DND-41 (cell line): ENCODE data around the gene CCND1.

ENCODE experiments used
- ATAC-seq: fragments of 200-7000 bp; cut with Tn5 transposase; 3 replicates; pipeline ENCODE4 v1.9.1; 2021; ENCODE audit warnings: low read depth; ENCODE audit not compliant: insufficient read depth
- DNase-seq: peaks from one replicate; pipeline ENCODE4 v3.0.0-alpha.2; 2020
- H2AFZ ChIP-seq: 2 replicates; pipeline ENCODE4 v1.6.0; 2012; ENCODE audit warnings: low read depth, low read length
- H3K27ac ChIP-seq: 2 replicates; pipeline ENCODE4 v1.5.1; 2012; ENCODE audit warnings: low read length, inconsistent platforms
- H3K27me3 ChIP-seq: fragments of 200-600 bp; sonication (generic); 2 replicates; pipeline ENCODE4 v1.6.0; 2012; ENCODE audit warnings: low read length, mild to moderate bottlenecking, inconsistent platforms; ENCODE audit not compliant: insufficient read depth, poor library complexity
- H3K36me3 ChIP-seq: 2 replicates; pipeline ENCODE4 v1.5.1; 2012; ENCODE audit warnings: low read length, inconsistent platforms; ENCODE audit not compliant: insufficient read depth
- H3K4me1 ChIP-seq: 2 replicates; pipeline ENCODE4 v1.5.1; 2012; ENCODE audit warnings: mild to moderate bottlenecking, low read length; ENCODE audit not compliant: insufficient read depth
- H3K4me2 ChIP-seq: 2 replicates; pipeline ENCODE4 v1.6.0; 2012; ENCODE audit warnings: mild to moderate bottlenecking, moderate library complexity, low read length, inconsistent platforms; ENCODE audit not compliant: insufficient read depth
- H3K4me3 ChIP-seq, 2 experiments: fragments of 200-600 bp in 1 of 2; shearing (Covaris generic) in 1 of 2; 2 replicates each; pipeline ENCODE4 v1.5.1; 2012 to 2016; ENCODE audit warnings: inconsistent platforms in 2 of 2, low read length in 2 of 2, mild to moderate bottlenecking in 2 of 2, low read depth in 1 of 2, moderate library complexity in 1 of 2
- H3K79me2 ChIP-seq: 2 replicates; pipeline ENCODE4 v1.6.0; 2012; ENCODE audit warnings: low read length, inconsistent platforms; ENCODE audit not compliant: insufficient read depth
- H3K9ac ChIP-seq: 2 replicates; pipeline ENCODE4 v1.6.0; 2012; ENCODE audit warnings: low read depth, mild to moderate bottlenecking, inconsistent platforms, low read length, moderate library complexity
- H3K9me3 ChIP-seq: 2 replicates; pipeline ENCODE4 v1.5.1; 2012; ENCODE audit warnings: low read length, moderate library complexity, mild to moderate bottlenecking, inconsistent platforms; ENCODE audit not compliant: insufficient read depth, severe bottlenecking
- H4K20me1 ChIP-seq: 2 replicates; pipeline ENCODE4 v1.6.0; 2012; ENCODE audit warnings: low read length; ENCODE audit not compliant: insufficient read depth
- EZH2 ChIP-seq: IDR thresholded peaks from 3 replicates; pipeline ENCODE4 v1.6.1; 2012; ENCODE audit warnings: borderline replicate concordance, low read depth, mild to moderate bottlenecking, moderate library complexity, low read length, inconsistent platforms; ENCODE audit not compliant: severe bottlenecking
- TF ChIP-seq, protein P1 (sequence below): IDR thresholded peaks from 2 replicates; pipeline ENCODE4 v1.5.1; 2012; ENCODE audit warnings: borderline replicate concordance, low read length, moderate library complexity, mild to moderate bottlenecking; ENCODE audit not compliant: poor library complexity, severe bottlenecking; ENCODE audit errors: extremely low read depth

The CCND1 gene

DNA sequence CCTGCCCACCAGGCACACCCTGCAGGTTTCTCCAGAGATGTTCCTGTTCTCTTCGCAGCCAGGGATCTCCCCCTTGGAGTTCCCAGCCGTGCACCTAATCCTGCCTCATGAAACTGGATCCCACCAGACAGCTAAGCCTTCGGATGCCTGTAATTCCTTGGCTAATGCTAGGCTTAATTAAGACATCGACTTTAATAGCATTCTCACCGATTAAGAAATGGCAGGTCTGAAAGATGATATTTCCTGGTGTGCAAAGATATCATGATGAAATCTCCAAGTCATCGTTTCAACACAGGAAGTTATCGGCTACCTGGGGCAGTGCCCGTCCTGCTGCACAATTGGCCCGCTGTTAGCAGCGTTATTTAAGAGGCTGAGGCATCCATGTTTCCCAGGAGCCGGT is 41.5 kb upstream of the CCND1 start:
- Histone ChIP-seq H3K4me2 (no peak overlapping the region), H3K9me3 (no peaks in the 10 kb centered on the region), H3K27ac (no peak overlapping the region), H4K20me1 (no peaks in the 10 kb centered on the region), H3K4me3 (no peak overlapping the region), H2AFZ (no peak overlapping the region), H3K79me2 (no peaks in the 10 kb centered on the region), H3K4me1 (no peaks in the 10 kb centered on the region), H3K36me3 (no peaks in the 10 kb centered on the region), H3K9ac (no peak overlapping the region), H3K27me3 (peaks cover 2% of the 10 kb centered on the region)
- ATAC-seq (no peak), DNase-seq (no peak)
- TF ChIP-seq, protein P1, sequence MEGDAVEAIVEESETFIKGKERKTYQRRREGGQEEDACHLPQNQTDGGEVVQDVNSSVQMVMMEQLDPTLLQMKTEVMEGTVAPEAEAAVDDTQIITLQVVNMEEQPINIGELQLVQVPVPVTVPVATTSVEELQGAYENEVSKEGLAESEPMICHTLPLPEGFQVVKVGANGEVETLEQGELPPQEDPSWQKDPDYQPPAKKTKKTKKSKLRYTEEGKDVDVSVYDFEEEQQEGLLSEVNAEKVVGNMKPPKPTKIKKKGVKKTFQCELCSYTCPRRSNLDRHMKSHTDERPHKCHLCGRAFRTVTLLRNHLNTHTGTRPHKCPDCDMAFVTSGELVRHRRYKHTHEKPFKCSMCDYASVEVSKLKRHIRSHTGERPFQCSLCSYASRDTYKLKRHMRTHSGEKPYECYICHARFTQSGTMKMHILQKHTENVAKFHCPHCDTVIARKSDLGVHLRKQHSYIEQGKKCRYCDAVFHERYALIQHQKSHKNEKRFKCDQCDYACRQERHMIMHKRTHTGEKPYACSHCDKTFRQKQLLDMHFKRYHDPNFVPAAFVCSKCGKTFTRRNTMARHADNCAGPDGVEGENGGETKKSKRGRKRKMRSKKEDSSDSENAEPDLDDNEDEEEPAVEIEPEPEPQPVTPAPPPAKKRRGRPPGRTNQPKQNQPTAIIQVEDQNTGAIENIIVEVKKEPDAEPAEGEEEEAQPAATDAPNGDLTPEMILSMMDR, result no peak
- no peak for TF ChIP-seq EZH2

DNA sequence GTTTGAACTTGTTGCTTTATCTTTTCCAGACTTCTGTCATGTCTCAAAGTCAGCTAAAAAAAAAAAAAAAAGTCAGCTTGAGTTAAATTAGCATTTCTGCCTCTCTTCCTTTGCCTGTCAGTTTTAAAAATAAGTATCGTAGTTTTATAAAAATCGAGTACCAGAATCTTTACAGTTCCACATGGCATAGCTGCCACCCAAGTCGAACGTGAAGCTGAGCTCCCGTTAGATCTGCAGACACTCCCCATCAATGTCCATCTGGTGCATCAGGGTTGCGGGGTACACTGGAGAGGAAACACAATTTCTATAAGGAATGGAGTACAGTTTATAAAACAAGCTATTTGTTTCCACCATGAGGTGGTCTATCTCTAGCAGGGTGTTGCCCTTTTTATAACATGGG is 41.0 kb upstream of the CCND1 start:
- no peak overlapping the region for H2AFZ ChIP-seq
- H4K20me1 ChIP-seq, result no peaks in the 10 kb centered on the region
- H3K9ac ChIP-seq, result no peak overlapping the region
- H3K4me3 ChIP-seq, result no peak overlapping the region
- H3K27me3 ChIP-seq, result peaks cover 2% of the 10 kb centered on the region
- no peak for DNase-seq
- TF ChIP-seq EZH2, result no peak
- TF ChIP-seq, protein P1, result no peak
- H3K36me3 ChIP-seq, result no peaks in the 10 kb centered on the region
- no peaks in the 10 kb centered on the region for H3K4me1 ChIP-seq
- H3K27ac ChIP-seq, result no peak overlapping the region
- ATAC-seq, result no peak
- H3K9me3 ChIP-seq, result no peaks in the 10 kb centered on the region
- H3K4me2 ChIP-seq, result no peak overlapping the region
- no peaks in the 10 kb centered on the region for H3K79me2 ChIP-seq

DNA sequence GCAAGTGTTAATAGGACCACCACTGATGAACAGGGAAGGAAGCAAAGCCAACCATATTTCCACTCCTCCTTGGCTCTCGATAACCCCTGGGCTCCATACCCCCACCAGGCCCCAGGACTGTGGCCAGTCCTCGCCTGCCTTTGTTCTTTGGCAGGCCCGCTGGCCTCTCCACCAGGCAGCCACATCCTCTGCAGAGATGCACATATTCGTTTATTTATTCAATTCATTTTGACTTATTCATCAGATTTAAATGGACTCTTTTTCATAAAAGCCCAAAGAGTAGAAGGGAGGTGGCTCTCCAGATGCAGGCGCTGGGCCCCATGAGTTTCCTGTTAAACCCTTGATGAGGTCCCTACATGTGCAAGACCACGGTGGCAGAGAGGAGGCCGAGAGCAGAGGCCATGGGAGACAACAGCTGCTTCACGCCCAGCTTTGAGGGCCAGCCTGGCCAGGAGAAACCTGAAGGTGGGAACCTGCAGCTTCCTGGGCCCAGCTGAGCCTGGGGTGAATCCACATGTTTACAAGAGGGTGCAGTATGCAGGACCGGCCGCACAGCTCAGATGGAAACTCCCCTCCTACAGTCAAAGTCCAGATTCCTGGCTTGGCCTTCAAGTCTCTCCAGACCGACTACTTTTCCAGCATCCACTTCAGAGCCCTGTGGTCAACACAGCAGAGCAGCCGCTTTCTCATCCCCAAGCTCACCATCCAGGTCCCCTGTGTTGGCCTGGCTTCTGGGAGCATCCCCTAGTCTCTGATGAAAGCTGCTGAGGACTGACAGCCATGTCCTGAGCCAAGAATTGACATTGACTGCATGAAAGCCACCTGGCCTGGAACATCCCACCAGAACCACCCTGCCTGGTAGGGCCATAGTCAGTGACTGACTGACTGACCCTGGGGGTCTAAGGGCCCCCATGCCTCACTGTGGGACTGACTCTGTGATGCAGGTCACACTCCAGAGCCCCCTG is 39.7 kb upstream of the CCND1 start:
- ATAC-seq, result no peak
- TF ChIP-seq EZH2, result no peak
- TF ChIP-seq, protein P1, result no peak
- no peak overlapping the region for H3K4me3 ChIP-seq
- no peaks in the 10 kb centered on the region for H3K9me3 ChIP-seq
- H3K36me3 ChIP-seq, result no peaks in the 10 kb centered on the region
- no peaks in the 10 kb centered on the region for H4K20me1 ChIP-seq
- H3K4me2 ChIP-seq, result no peak overlapping the region
- no peak for DNase-seq
- H3K4me1 ChIP-seq, result no peaks in the 10 kb centered on the region
- peaks cover 2% of the 10 kb centered on the region for H3K27me3 ChIP-seq
- no peak overlapping the region for H2AFZ ChIP-seq
- H3K79me2 ChIP-seq, result no peaks in the 10 kb centered on the region
- H3K27ac ChIP-seq, result no peak overlapping the region
- H3K9ac ChIP-seq, result no peak overlapping the region
